ENCODE data around the gene CCDC83. TPM values are rescaled to one million over a fixed set of nuclear protein-coding genes. Genes with fewer than 3 reads are reported as not detected.
A peak's percentile ranks its signal among the peaks of the same experiment; 100 is the strongest.

The CCDC83 gene
- total and polyA plus RNA-seq, 2 donors (not counting 1 experiment from before 2014, with no cell fraction given): under 0.01 TPM; not detected in 1

DNA sequence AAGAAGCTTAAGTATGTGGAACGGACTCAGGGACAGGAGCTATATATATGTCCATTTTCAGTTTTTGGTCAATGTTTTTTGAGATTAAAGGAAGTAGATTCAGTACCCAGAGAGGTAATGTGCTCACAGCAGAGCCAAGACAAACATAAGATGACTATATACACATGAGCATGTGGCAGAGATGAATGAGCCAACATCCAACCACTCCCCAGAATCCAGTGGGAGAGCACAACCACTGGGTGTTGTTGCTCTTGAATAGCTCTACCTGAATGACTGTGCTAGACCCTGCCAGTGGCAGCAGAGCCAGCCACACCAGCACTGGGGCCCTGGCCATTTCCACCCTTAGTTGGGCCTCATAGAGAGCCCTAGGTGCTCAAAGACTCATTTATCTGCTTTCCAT, 33.5 kb upstream of the CCDC83 start:
- no peak overlapping the region for H3K9ac ChIP-seq (ENCODE audit: insufficient read depth, low read length)
- H3K79me2 ChIP-seq (ENCODE audit: control insufficient read depth, insufficient read depth, low read length): no peaks in the 10 kb centered on the region
- no peak overlapping the region for H3K4me3 ChIP-seq (replicated peaks in 1 of 4; ENCODE audit: control extremely low read depth in 1 of 4, insufficient read depth in 1 of 4, low read depth in 3 of 4, low read length in 4 of 4)
- no peak overlapping the region for H3K4me2 ChIP-seq (ENCODE audit: extremely low read depth, insufficient read depth, low read length)
- H2AFZ ChIP-seq (ENCODE audit: low read length): no peak overlapping the region
- H3K27me3 ChIP-seq (ENCODE audit: control insufficient read depth, insufficient read depth, low read length): no peaks in the 10 kb centered on the region
- DNase-seq (ENCODE audit: low read depth in 2 of 2): peak; percentile 33 to 80
- H3K36me3 ChIP-seq (ENCODE audit: control insufficient read depth, insufficient read depth, low read length): no peaks in the 10 kb centered on the region
- no peak overlapping the region for H3K27ac ChIP-seq (ENCODE audit: insufficient read depth, low read length)
- TF ChIP-seq, protein P1, sequence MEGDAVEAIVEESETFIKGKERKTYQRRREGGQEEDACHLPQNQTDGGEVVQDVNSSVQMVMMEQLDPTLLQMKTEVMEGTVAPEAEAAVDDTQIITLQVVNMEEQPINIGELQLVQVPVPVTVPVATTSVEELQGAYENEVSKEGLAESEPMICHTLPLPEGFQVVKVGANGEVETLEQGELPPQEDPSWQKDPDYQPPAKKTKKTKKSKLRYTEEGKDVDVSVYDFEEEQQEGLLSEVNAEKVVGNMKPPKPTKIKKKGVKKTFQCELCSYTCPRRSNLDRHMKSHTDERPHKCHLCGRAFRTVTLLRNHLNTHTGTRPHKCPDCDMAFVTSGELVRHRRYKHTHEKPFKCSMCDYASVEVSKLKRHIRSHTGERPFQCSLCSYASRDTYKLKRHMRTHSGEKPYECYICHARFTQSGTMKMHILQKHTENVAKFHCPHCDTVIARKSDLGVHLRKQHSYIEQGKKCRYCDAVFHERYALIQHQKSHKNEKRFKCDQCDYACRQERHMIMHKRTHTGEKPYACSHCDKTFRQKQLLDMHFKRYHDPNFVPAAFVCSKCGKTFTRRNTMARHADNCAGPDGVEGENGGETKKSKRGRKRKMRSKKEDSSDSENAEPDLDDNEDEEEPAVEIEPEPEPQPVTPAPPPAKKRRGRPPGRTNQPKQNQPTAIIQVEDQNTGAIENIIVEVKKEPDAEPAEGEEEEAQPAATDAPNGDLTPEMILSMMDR (conservative IDR thresholded peaks at IDR 0.05 in 1 of 2, IDR thresholded peaks at IDR 0.05 in 1 of 2; ENCODE audit: low read depth in 1 of 2, low read length in 2 of 2): no peak
- H3K4me1 ChIP-seq (ENCODE audit: control insufficient read depth, extremely low read depth, insufficient read depth, low read length): peaks cover 18% of the 10 kb centered on the region
- no peaks in the 10 kb centered on the region for H3K9me3 ChIP-seq (ENCODE audit: control insufficient read depth, insufficient read depth, low read depth, low read length)
- no peaks in the 10 kb centered on the region for H4K20me1 ChIP-seq (ENCODE audit: control insufficient read depth, extremely low read depth, insufficient read depth, low read length)

DNA sequence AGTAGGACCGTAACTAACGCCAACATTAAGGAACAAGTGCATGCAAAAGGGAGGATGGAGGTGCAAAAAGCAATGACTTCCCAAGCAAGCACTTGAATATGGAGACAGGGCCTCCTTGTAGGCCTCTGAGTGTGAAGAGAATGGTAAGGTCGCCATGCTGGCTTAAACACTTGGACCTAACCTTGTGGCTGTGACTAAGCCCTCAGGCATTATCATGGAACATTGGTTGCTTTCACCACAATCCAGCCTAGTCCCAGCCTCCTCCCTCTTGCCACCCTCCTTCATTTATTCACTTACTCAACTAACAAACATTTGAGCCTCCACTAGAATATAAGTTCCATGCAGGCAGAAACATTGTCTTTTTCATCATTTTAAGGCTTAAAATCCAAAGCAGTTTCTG, 32.4 kb upstream of the CCDC83 start:
- no peaks in the 10 kb centered on the region for H3K9me3 ChIP-seq (ENCODE audit: control insufficient read depth, insufficient read depth, low read depth, low read length)
- H3K9ac ChIP-seq (ENCODE audit: insufficient read depth, low read length): no peak overlapping the region
- DNase-seq (ENCODE audit: low read depth in 2 of 2): peak; percentile 63 to 78
- no peak overlapping the region for H2AFZ ChIP-seq (ENCODE audit: low read length)
- H3K36me3 ChIP-seq (ENCODE audit: control insufficient read depth, insufficient read depth, low read length): no peaks in the 10 kb centered on the region
- peaks cover 28% of the 10 kb centered on the region for H3K4me1 ChIP-seq (ENCODE audit: control insufficient read depth, extremely low read depth, insufficient read depth, low read length)
- H4K20me1 ChIP-seq (ENCODE audit: control insufficient read depth, extremely low read depth, insufficient read depth, low read length): no peaks in the 10 kb centered on the region
- no peaks in the 10 kb centered on the region for H3K79me2 ChIP-seq (ENCODE audit: control insufficient read depth, insufficient read depth, low read length)
- no peak overlapping the region for H3K4me3 ChIP-seq (replicated peaks in 1 of 4; ENCODE audit: control extremely low read depth in 1 of 4, insufficient read depth in 1 of 4, low read depth in 3 of 4, low read length in 4 of 4)
- H3K4me2 ChIP-seq (ENCODE audit: extremely low read depth, insufficient read depth, low read length): no peak overlapping the region
- H3K27me3 ChIP-seq (ENCODE audit: control insufficient read depth, insufficient read depth, low read length): no peaks in the 10 kb centered on the region
- TF ChIP-seq EZH2 (IDR thresholded peaks at IDR 0.05; ENCODE audit: low read length, missing control alignments): no peak
- TF ChIP-seq, protein P1 (conservative IDR thresholded peaks at IDR 0.05 in 1 of 2, IDR thresholded peaks at IDR 0.05 in 1 of 2; ENCODE audit: low read depth in 1 of 2, low read length in 2 of 2): no peak
- H3K27ac ChIP-seq (ENCODE audit: insufficient read depth, low read length): no peak overlapping the region

DNA sequence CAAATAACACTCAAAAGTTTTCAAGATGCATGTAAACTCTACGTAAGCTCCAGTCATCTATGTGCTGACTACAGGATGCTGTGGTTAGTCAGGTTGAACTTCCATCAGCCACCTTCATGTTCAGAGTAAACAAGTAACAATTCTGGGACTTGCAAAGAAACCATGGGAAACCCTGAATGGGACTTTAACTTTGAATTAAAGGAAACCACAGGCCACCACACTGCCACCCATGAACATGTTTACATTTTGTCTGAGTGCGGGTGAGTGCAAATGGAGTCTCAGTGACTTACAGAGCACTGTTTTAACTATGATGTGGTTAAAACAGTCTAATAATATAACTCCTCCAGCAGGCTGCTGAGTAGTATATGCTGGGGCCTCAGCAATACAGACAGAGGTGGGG, 31.4 kb upstream of the CCDC83 start:
- no peaks in the 10 kb centered on the region for H3K36me3 ChIP-seq (ENCODE audit: control insufficient read depth, insufficient read depth, low read length)
- DNase-seq (ENCODE audit: low read depth in 2 of 2): peak in 1 of 2 donors; percentile 24
- H3K27ac ChIP-seq (ENCODE audit: insufficient read depth, low read length): no peak overlapping the region
- no peaks in the 10 kb centered on the region for H3K79me2 ChIP-seq (ENCODE audit: control insufficient read depth, insufficient read depth, low read length)
- H3K4me1 ChIP-seq (ENCODE audit: control insufficient read depth, extremely low read depth, insufficient read depth, low read length): peaks cover 33% of the 10 kb centered on the region
- no peaks in the 10 kb centered on the region for H3K27me3 ChIP-seq (ENCODE audit: control insufficient read depth, insufficient read depth, low read length)
- H3K9me3 ChIP-seq (ENCODE audit: control insufficient read depth, insufficient read depth, low read depth, low read length): no peaks in the 10 kb centered on the region
- no peak overlapping the region for H3K4me3 ChIP-seq (replicated peaks in 1 of 4; ENCODE audit: control extremely low read depth in 1 of 4, insufficient read depth in 1 of 4, low read depth in 3 of 4, low read length in 4 of 4)
- H2AFZ ChIP-seq (ENCODE audit: low read length): no peak overlapping the region
- no peak overlapping the region for H3K9ac ChIP-seq (ENCODE audit: insufficient read depth, low read length)
- TF ChIP-seq EZH2 (IDR thresholded peaks at IDR 0.05; ENCODE audit: low read length, missing control alignments): no peak
- TF ChIP-seq, protein P1 (conservative IDR thresholded peaks at IDR 0.05 in 1 of 2, IDR thresholded peaks at IDR 0.05 in 1 of 2; ENCODE audit: low read depth in 1 of 2, low read length in 2 of 2): no peak
- peak overlapping the region; percentile 10 for H3K4me2 ChIP-seq (ENCODE audit: extremely low read depth, insufficient read depth, low read length)
- no peaks in the 10 kb centered on the region for H4K20me1 ChIP-seq (ENCODE audit: control insufficient read depth, extremely low read depth, insufficient read depth, low read length)

Data from fibroblast of lung (primary cell).